Stimulated activated CD4-positive, alpha-beta T cell treated with anti-CD3 and anti-CD28 coated beads, TNF-alpha, amount 100 ng/mL, for 48 hours (primary cell): ENCODE data around the gene EBF3.

Experiments used
- DNase-seq, 3 donors: peaks; one replicate each; pipeline ENCODE4 v3.0.0-alpha.2; 2020; ENCODE audit warnings: low read depth in 3 of 3

Gene EBF3

GRCh38 chr10:129891806-129892205, 72.3 kb downstream of the EBF3 start:
- no peak for DNase-seq

- no peak for DNase-seq
Measured at GRCh38 chr10:129890170-129890569, 73.9 kb downstream of the EBF3 start.

DNA sequence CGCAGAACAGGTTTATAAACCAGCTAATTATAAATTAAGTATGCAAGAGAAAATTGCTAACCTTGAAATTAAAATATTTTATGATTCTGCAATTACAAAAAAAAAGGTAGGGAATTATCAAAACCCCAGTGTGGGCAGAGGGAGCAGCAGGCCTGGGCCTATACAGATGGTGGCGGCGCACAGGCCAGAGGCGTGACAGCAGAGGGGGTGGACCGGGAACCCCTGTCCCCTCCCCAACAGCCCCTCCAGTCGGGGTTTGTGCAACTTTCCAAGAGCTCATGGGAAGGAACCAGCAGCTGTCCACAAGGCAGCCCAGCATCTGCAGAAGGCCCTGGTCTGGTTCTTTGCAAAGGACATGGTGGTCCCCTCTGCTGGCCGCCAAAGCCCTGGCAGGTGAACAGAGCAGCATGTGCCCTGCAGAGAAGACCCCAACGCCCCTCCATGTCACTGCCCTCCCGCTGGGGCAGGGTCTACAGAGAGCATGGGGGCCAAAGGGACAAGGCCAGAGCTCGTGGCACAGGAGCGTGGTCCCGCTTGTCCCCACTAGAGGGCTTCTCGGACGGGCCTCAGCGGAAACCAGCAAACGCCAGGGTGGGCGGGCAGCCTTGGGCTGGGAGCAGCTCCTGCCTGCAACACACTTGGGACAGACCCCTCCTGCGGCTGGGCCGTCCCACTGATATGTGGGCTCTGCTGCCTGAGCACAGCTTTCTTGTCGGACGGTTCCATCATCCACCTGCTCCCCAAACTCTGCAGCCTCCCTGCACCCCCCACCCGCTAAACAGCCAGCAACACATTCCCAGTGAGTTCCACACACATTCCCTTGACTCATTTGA, 75.1 kb downstream of the EBF3 start:
- DNase-seq, result peak; percentile 3 to 53 (median 13)

DNA sequence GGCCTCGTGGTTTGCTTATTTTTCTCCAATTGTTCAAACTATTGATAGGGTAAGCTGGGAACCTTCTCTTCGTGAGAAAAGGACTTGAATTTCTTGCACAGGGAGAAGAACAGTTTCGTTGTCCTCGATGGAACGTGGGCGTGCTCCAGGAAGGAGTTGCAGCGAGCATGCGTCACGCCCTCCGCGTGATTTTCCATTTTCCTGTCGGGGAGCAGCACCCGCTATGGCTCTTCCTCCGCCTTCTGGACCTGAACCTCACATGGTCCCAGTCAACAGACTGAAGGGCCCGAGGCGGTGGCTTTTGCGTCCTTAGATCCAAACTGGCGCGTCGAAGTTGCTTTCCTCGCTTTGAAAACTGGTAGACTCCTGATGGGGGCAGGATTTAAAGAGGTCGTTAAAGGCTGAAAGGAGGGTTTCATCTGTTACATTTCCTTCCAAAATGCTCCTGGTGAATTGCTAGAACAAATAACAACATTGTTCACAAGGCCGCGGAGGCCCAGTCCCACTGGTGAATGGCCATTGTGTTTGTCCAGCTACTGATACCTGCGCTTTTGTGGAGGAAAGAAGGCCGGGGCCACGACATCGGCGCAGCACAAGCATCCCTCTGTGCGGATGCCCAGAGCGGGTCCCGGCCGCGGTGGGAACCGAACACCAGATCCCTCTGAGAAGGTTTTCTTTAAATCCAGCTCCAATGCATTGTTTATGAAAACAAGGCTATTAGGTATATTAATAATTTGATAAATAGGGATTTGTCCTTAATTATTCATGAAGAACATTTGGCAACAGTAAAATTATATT, 75.9 kb downstream of the EBF3 start:
- DNase-seq, result no peak

DNA sequence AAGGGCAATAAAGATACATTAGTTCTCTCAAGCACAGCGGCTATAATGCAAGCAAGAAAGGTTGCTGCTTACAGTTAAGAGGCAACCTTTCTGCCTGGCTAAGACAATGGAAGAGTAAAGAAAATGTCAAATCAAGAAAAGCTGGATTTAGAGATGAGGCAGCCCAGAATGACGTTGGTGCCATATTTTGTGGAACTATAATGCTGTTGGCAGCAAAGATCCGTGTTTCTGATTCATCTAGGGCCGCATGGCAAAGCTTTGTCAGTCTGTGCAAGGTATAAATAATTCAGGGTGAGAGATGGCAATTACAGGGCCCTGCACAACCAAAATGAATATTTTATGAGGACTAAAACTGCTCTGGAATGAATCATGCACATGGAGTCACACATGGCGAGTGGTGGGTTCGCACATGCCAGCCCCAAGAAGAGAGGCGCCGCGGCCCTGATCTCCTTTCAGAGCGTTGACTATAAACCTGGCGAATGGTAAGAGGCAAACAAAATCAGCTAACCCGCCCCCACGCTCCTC, 76.6 kb downstream of the EBF3 start:
- DNase-seq, result no peak

GRCh38 chr10:129886263-129886662, 77.8 kb downstream of the EBF3 start:
- no peak for DNase-seq

DNA sequence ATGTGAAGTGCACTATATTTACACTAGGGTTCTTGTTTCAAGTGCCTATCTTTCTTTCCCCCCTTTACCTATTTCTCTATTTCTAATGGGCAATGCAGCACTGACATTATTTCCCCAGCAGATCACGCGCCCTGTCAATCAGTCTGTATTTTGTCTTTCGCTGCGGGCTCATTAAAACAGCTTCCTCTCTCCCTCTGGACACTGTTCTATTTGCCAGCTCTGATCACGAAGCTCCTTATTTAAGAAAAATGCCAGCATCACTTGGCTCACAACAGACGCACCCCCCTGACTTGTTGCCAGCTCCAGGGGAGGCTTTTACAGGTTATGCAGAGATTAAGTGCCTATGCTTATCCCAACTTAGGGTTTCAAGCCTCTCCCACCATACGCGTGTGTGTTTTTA, 78.5 kb downstream of the EBF3 start:
- no peak for DNase-seq

GRCh38 chr10:129884398-129885078, 79.5 kb downstream of the EBF3 start:
- DNase-seq, result no peak

DNA sequence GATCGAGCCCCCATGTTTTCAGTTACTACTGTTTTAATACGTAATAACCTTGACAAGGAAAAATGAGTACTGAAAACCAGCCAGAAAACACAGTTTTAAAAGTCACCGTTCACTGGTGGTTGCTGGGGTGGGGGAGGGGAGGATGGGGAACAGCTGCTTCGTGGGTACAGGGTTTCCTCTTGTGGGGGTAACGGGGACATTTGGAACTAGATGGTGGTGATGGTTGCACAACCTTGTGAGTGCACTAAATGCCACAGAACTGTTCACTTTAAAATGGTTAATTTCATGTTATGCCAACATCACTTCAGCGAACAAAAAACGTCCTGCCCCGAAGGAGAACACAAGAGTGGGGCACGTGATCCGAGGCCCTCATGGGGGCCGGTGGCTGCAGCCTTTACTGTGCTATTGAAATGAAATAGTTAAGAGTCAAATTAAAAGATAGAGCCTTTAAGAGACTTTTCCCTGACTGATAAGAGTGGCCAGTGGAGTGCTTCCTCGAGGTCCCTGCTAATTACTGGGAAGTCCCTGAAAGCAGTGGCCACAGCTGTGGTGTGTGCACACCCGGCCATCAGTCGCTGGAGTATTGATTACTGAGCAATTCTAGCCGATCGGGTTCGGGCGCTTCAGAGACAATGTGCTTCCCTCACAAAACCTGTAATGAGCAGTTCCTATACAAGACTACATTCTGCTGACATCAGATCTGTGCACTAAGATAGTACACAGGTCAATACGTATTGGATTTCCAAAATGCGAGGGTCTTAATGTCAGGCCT, 80.3 kb downstream of the EBF3 start:
- DNase-seq, result no peak

DNA sequence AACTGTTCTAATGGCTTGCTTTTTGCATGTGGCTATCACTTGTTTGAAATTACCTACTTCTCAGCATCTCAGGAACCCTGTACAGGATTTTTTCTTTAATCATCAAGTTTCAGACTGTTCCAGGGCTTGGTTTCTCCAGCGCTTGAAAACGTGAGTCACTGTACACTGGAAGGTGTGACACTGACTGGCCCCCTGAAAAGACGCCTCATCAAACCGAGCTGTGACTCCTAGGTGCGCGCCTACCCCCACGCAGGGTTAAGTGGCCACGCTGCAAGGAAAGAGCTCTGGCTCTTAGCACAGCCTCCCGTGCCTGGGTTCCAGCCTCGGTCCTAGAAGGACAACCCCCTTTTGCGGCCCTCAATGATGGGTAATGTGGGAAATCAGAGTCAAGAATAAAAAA, 81.0 kb downstream of the EBF3 start:
- no peak for DNase-seq

DNA sequence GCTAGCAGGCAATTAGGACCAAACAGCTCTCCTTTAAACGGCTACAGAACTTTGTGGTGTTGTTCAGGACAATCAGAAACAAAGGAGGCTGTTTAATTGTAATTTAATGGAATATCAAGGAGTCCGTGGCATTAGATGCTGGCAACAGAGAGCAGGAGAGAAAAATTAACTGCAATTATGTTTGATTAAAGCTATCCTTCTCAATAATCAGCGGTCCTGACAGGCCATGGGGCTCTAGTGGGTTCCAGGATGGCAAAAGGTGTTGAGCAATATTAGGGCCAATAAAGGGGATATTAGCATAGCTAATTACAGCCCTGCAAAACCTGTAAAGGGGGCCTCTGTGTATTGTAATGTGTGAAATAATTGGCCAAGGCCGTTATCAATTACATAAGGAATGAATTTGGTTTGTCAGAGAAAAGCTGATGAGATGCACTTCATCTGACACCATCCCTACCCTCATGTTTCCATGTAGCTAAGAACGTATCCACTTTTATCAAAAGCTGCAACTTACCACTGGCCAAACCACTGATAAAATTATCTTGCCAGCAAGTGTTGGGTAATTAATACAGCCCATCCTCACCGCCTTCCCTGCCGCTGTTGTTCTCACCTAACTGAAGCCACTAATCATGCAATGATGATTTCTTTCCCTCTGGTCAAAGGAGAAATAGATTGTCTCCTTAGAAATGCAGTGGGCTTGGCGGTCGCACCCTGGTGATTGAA, 81.6 kb downstream of the EBF3 start:
- no peak for DNase-seq

- DNase-seq, result no peak
Measured at GRCh38 chr10:129881641-129882040, 82.4 kb downstream of the EBF3 start.

GRCh38 chr10:129880191-129880870, 83.7 kb downstream of the EBF3 start:
- no peak for DNase-seq

DNA sequence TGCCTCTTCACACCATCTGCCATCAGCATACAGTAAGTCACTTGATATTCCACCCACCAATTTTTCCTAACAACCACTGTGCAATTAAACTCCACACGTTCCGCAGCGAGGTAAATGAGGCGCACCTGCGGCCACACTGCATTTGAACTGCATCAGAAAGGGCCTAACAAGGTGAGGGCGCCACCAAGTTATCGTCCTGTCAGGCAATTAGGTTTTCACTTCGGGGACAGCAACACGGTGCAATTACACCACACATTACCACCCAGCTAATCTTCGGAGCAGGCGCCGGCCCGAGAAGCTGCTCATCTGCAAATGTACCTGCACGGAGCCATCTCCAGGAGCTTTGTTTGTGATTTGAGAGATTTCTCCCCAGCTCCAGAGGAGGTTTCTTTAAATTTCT, 84.4 kb downstream of the EBF3 start:
- DNase-seq, result no peak

GRCh38 chr10:129878835-129879234, 85.2 kb downstream of the EBF3 start:
- DNase-seq, result no peak

DNA sequence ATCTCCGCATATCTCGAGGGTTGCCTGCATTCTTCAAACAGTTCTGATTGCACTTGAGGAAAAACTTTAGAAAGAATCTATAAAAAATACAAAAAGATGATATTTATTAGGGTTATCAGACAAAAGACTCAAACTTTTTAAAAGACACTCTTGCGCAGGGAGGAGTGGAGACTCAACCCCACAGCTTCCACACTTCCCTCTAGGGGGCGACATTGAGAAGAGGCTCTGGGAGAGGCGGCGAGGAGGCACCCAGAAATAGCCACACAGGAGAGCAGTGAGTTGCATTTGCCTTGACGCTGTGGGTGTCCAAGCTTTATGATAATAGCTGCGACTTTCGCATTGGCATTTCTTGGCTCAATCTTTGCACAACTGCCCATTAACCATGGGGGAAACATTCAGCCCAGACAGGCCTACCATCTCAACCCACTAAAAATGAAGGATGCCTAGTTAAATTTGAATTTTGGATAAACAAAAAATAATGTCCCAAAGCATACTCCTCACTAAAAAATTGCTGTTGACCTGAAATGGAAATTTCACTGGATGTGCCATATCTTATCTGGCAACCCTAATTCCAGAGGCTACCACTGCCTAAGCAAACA, 86.2 kb downstream of the EBF3 start:
- peak; percentile 4 to 33 (median 21) for DNase-seq

DNA sequence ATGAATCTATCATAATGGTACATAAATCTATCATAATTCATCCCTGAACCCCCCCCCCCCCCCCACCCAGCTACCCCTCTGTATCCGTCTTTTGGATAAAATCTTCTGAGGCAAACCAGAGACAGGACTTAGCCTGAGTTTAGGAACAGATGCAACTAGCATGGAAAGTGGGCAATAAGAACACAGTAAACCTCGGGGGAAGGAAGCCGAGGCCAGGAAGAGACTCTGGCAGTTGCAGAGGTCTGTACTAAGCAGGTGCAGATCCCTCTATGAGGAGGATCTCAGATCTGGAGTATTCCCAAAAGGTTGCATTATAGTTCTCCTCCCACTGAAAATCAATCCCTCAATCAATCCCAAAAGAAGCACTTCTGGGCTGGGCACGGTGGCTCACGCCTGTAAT, 87.2 kb downstream of the EBF3 start:
- DNase-seq, result no peak

GRCh38 chr10:129875993-129876726, 87.9 kb downstream of the EBF3 start:
- no peak for DNase-seq

DNA sequence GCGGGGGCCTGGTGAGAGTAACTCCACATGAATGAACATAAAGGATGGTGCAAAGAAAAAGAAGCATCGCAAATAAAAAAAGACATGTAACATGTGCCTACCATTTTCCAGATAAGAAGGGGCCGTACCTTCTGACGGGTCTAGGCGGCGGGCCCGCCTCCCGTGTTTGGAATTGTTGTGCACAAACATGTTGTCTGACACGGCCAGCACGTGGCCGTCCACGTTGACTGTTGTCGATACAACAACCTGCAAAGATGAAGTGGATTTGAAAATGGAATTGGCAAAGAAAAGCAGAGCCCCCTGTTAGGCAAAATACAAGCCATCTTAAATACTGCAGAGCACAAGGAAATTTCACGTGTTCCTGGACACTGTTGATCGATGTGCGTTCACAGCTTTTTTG, 90.7 kb downstream of the EBF3 start:
- no peak for DNase-seq
